H9 (cell line): ENCODE data around the gene CLCNKA. TPM values are rescaled to one million over a fixed set of nuclear protein-coding genes. Genes with fewer than 3 reads are reported as not detected.

Experiments used
- DNase-seq: peaks from one replicate; pipeline ENCODE4 v3.0.0-alpha.2; 2017
- H2AFZ ChIP-seq: one replicate; pipeline ENCODE4 v1.6.1; 2013; ENCODE audit warnings: mild to moderate bottlenecking, low read length, control low read depth, moderate library complexity
- H2AK5ac ChIP-seq: 2 replicates; pipeline ENCODE4 v1.6.1; 2013; ENCODE audit warnings: low read length, control low read depth, mixed read lengths; ENCODE audit not compliant: insufficient read length
- H2BK120ac ChIP-seq: one replicate; pipeline ENCODE4 v1.6.1; 2013; ENCODE audit warnings: low read depth, mild to moderate bottlenecking, low read length, control low read depth, inconsistent platforms; ENCODE audit not compliant: poor library complexity, severe bottlenecking
- H2BK12ac ChIP-seq: 2 replicates; pipeline ENCODE4 v1.6.1; 2013; ENCODE audit warnings: low read length, control low read depth, mixed read lengths, low read depth; ENCODE audit not compliant: insufficient read length
- H2BK15ac ChIP-seq: 2 replicates; pipeline ENCODE4 v1.6.1; 2013; ENCODE audit warnings: low read depth, low read length, control low read depth
- H2BK20ac ChIP-seq: one replicate; pipeline ENCODE4 v1.6.1; 2013; ENCODE audit warnings: low read depth, mild to moderate bottlenecking, low read length, control low read depth, inconsistent platforms; ENCODE audit not compliant: poor library complexity, severe bottlenecking
- H2BK5ac ChIP-seq: 2 replicates; pipeline ENCODE4 v1.6.1; 2013; ENCODE audit warnings: low read length, control low read depth, mixed read lengths; ENCODE audit not compliant: insufficient read length
- H3K14ac ChIP-seq: 2 replicates; pipeline ENCODE4 v1.6.1; 2013; ENCODE audit warnings: low read length, control low read depth; ENCODE audit not compliant: insufficient read depth
- H3K18ac ChIP-seq: 2 replicates; pipeline ENCODE4 v1.6.1; 2013; ENCODE audit warnings: low read depth, mild to moderate bottlenecking, mixed read lengths, low read length, control low read depth; ENCODE audit not compliant: insufficient read length
- H3K23ac ChIP-seq: 2 replicates; pipeline ENCODE4 v1.6.1; 2013; ENCODE audit warnings: low read length, control low read depth, mixed read lengths, low read depth; ENCODE audit not compliant: insufficient read length
- H3K23me2 ChIP-seq: 2 replicates; pipeline ENCODE4 v1.6.1; 2013; ENCODE audit warnings: low read depth, mild to moderate bottlenecking, mixed read lengths, low read length, control low read depth; ENCODE audit not compliant: insufficient read length, poor library complexity, severe bottlenecking
- H3K27ac ChIP-seq: 2 replicates; pipeline ENCODE4 v1.5.1; 2013; ENCODE audit warnings: low read length, control low read depth, mixed read lengths, low read depth; ENCODE audit not compliant: insufficient read length
- H3K27me3 ChIP-seq: 2 replicates; pipeline ENCODE4 v1.6.1; 2013; ENCODE audit warnings: low read length, control low read depth, inconsistent platforms; ENCODE audit not compliant: insufficient read depth
- H3K4ac ChIP-seq: 2 replicates; pipeline ENCODE4 v1.6.1; 2013; ENCODE audit warnings: low read depth, mild to moderate bottlenecking, control low read depth, inconsistent platforms, low read length, moderate library complexity
- H3K4me1 ChIP-seq: 2 replicates; pipeline ENCODE4 v1.6.1; 2013; ENCODE audit warnings: low read length, control low read depth, inconsistent platforms; ENCODE audit not compliant: insufficient read depth
- H3K4me2 ChIP-seq: 2 replicates; pipeline ENCODE4 v1.6.1; 2013; ENCODE audit warnings: low read length, control low read depth, mixed read lengths; ENCODE audit not compliant: insufficient read length, insufficient read depth
- H3K56ac ChIP-seq: 2 replicates; pipeline ENCODE4 v1.6.1; 2013; ENCODE audit warnings: low read depth, mild to moderate bottlenecking, mixed read lengths, low read length, control low read depth; ENCODE audit not compliant: insufficient read length
- H3K79me1 ChIP-seq: 2 replicates; pipeline ENCODE4 v1.6.1; 2013; ENCODE audit warnings: low read depth, mild to moderate bottlenecking, moderate library complexity, low read length, control low read depth, inconsistent platforms; ENCODE audit not compliant: insufficient read depth, poor library complexity, severe bottlenecking
- H3K79me2 ChIP-seq: 2 replicates; pipeline ENCODE4 v1.6.1; 2013; ENCODE audit warnings: low read length, control low read depth, inconsistent platforms; ENCODE audit not compliant: insufficient read depth
- H3K9ac ChIP-seq: 2 replicates; pipeline ENCODE4 v1.6.1; 2013; ENCODE audit warnings: low read length, control low read depth, mixed read lengths; ENCODE audit not compliant: insufficient read length; ENCODE audit errors: extremely low read depth
- H3K9me3 ChIP-seq: one replicate; pipeline ENCODE4 v1.6.1; 2013; ENCODE audit warnings: low read depth, low read length, inconsistent platforms; ENCODE audit not compliant: control insufficient read depth
- H3T11ph ChIP-seq: one replicate; pipeline ENCODE4 v1.6.1; 2013; ENCODE audit warnings: mild to moderate bottlenecking, low read length, control low read depth, inconsistent platforms
- H4K20me1 ChIP-seq: one replicate; pipeline ENCODE4 v1.6.1; 2013; ENCODE audit not compliant: control insufficient read depth, insufficient read length, insufficient read depth
- H4K5ac ChIP-seq: 2 replicates; pipeline ENCODE4 v1.6.1; 2013; ENCODE audit warnings: low read depth, mild to moderate bottlenecking, mixed read lengths, low read length, control low read depth; ENCODE audit not compliant: insufficient read length
- H4K8ac ChIP-seq: replicated peaks from 2 replicates; pipeline ENCODE4 v1.6.1; 2013; ENCODE audit warnings: low read length, control low read depth, mixed read lengths, low read depth; ENCODE audit not compliant: insufficient read length
- H4K91ac ChIP-seq: 2 replicates; pipeline ENCODE4 v1.6.1; 2013; ENCODE audit warnings: low read depth, mild to moderate bottlenecking, moderate library complexity, mixed read lengths, low read length, control low read depth; ENCODE audit not compliant: insufficient read length
- H3K27ac Mint-ChIP-seq, 3 experiments: 2 replicates in 2 of 3; 3 replicates in 1 of 3; pipeline ENCODE4 v1.8.0; 2020 to 2021; ENCODE audit warnings: mixed read lengths in 3 of 3, mild to moderate bottlenecking in 1 of 3, moderate library complexity in 1 of 3
- H3K27me3 Mint-ChIP-seq: 2 replicates; pipeline ENCODE4 v1.8.0; 2021; ENCODE audit warnings: low read depth, mild to moderate bottlenecking, moderate library complexity, mixed read lengths
- H3K36me3 Mint-ChIP-seq, 3 experiments: 2 replicates in 2 of 3; 3 replicates in 1 of 3; pipeline ENCODE4 v1.8.0; 2020 to 2021; ENCODE audit warnings: low read depth in 3 of 3, mixed read lengths in 3 of 3; ENCODE audit not compliant: insufficient read depth in 1 of 3
- H3K4me1 Mint-ChIP-seq, 2 experiments: 2 replicates each; pipeline ENCODE4 v1.8.0; 2020; ENCODE audit warnings: mixed read lengths in 2 of 2
- H3K4me3 Mint-ChIP-seq, 2 experiments: 2 replicates in 1 of 2; 3 replicates in 1 of 2; pipeline ENCODE4 v1.8.0; 2020 to 2021; ENCODE audit warnings: mild to moderate bottlenecking in 2 of 2, mixed read lengths in 2 of 2, moderate library complexity in 1 of 2
- H3K9me3 Mint-ChIP-seq, 2 experiments: 2 replicates in 1 of 2; 3 replicates in 1 of 2; pipeline ENCODE4 v1.8.0; 2020; ENCODE audit warnings: mild to moderate bottlenecking in 2 of 2, mixed read lengths in 2 of 2, moderate library complexity in 1 of 2
- WGBS: extraction: QIAGEN DNeasy Blood & Tissue Kit; methylation state at CpG from one replicate; pipeline ENCODE4 v1.1.7; 2013; ENCODE audit warnings: missing lambda C conversion rate, low lambda C conversion rate, mixed read lengths; ENCODE audit not compliant: insufficient read length; ENCODE audit errors: extremely low coverage; 5-methylcytosine and 5-hydroxymethylcytosine counted together
- total RNA-seq: library from RNA; stranded (reverse); gene quantifications from 2 replicates; pipeline ENCODE4 v1.2.1, GENCODE V29; 2021
- TF ChIP-seq, protein P1 (sequence below): fragments of 200-600 bp; sonication (generic); conservative IDR thresholded peaks from 3 replicates; pipeline ENCODE4 v1.8.0; 2021; ENCODE audit warnings: antibody characterized with exemption, mild to moderate bottlenecking

Gene CLCNKA
- total RNA-seq, 1 experiment from 2014 or later: 0.98 TPM

DNA sequence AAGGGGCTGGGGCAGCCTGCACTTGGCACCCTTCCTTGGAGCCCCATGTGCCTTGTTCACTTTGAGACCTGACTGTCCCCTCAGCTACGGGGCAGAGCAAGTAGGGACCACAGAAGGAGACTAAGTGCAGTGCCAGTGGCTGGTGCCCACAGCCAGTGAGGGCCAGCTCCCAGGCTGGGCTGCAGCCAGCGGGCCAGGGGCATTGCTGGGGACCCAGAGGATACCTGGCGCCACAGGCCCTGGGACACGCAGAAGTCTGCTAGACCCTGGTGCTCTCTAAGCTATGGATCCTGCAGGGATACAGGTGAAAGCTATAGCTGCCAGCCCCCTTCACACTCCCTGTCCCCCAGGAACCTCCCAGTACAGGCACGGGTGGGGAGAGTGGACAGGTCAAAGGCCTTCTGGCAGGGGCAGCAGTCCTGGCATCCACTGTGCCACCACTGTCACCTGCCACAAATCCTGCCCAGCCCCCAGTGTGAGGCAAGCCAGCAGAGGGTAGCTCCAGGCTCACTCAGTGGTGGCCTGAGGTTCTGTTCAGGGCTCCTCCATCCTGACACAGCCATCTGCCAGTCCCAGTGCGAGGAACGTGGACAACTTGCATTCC, 1.3 kb downstream of the CLCNKA start:
- H2AK5ac ChIP-seq: no peak overlapping the region
- H2BK12ac ChIP-seq: no peak overlapping the region
- no peaks in the 10 kb centered on the region for H3K79me1 ChIP-seq
- Mint-ChIP-seq H3K27me3 (peaks cover 67% of the 10 kb centered on the region), H3K27ac (no peak overlapping the region), H3K4me1 (peaks cover 10 to 23% of the 10 kb centered on the region in 2 experiments; a peak in 3 of 4 replicates), H3K4me3 (no peak overlapping the region), H3K36me3 (no peaks in the 10 kb centered on the region), H3K9me3 (peaks cover 0 to 2% of the 10 kb centered on the region in 2 experiments; a peak in 1 of 5 replicates)
- H3K23ac ChIP-seq: no peak overlapping the region
- H3K23me2 ChIP-seq: peaks cover 3% of the 10 kb centered on the region
- no peak for DNase-seq
- H4K8ac ChIP-seq: no peak overlapping the region
- no peaks in the 10 kb centered on the region for H3K79me2 ChIP-seq
- H4K20me1 ChIP-seq: no peaks in the 10 kb centered on the region
- no peak overlapping the region for H3T11ph ChIP-seq
- no peak overlapping the region; the same call in 1 of the 2 replicates for H3K14ac ChIP-seq
- TF ChIP-seq, protein P1, sequence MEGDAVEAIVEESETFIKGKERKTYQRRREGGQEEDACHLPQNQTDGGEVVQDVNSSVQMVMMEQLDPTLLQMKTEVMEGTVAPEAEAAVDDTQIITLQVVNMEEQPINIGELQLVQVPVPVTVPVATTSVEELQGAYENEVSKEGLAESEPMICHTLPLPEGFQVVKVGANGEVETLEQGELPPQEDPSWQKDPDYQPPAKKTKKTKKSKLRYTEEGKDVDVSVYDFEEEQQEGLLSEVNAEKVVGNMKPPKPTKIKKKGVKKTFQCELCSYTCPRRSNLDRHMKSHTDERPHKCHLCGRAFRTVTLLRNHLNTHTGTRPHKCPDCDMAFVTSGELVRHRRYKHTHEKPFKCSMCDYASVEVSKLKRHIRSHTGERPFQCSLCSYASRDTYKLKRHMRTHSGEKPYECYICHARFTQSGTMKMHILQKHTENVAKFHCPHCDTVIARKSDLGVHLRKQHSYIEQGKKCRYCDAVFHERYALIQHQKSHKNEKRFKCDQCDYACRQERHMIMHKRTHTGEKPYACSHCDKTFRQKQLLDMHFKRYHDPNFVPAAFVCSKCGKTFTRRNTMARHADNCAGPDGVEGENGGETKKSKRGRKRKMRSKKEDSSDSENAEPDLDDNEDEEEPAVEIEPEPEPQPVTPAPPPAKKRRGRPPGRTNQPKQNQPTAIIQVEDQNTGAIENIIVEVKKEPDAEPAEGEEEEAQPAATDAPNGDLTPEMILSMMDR: no peak
- H2AFZ ChIP-seq: no peak overlapping the region
- H4K5ac ChIP-seq: no peak overlapping the region
- H3K18ac ChIP-seq: no peak overlapping the region
- H4K91ac ChIP-seq: no peak overlapping the region
- H3K27me3 ChIP-seq: no peaks in the 10 kb centered on the region
- no peaks in the 10 kb centered on the region for H3K9me3 ChIP-seq
- no peak overlapping the region for H2BK15ac ChIP-seq
- no peak overlapping the region for H2BK120ac ChIP-seq
- no peak overlapping the region for H3K9ac ChIP-seq
- H3K4me2 ChIP-seq: no peak overlapping the region
- H3K56ac ChIP-seq: no peak overlapping the region
- H3K4ac ChIP-seq: no peak overlapping the region
- H3K4me1 ChIP-seq: no peaks in the 10 kb centered on the region
- no CpG with 5 or more reads among the region's 7 CpGs for WGBS
- no peak overlapping the region for H2BK5ac ChIP-seq
- no peak overlapping the region for H2BK20ac ChIP-seq
- H3K27ac ChIP-seq: no peak overlapping the region
